Right lobe of liver (tissue), 6 donors: Measurements from ENCODE around the gene BMS1. TPM values are rescaled to one million over a fixed set of nuclear protein-coding genes. Genes with fewer than 3 reads are reported as not detected.
A peak's percentile ranks its signal among the peaks of the same experiment; 100 is the strongest.
"Not testable (repeated sequence)": the region's sequence is repeated elsewhere in the genome, so short reads cannot be mapped to it uniquely, and the experiment has no call there.

ENCODE experiments used
- ATAC-seq, 4 donors: fragments of 200-7000 bp; cut with Tn5 transposase; one replicate each; pipeline ENCODE4 v1.9.1; 2020; ENCODE audit warnings: mild to moderate bottlenecking in 4 of 4, moderate library complexity in 4 of 4
- DNase-seq, 3 donors: peaks; one replicate each; pipeline ENCODE4 v3.0.0-alpha.2; 2020
- H3K27ac ChIP-seq, 3 donors: fragments of 200-600 bp; one replicate each; pipeline ENCODE4 v1.8.0; 2022
- H3K27me3 ChIP-seq, 2 donors: fragments of 200-600 bp; one replicate each; pipeline ENCODE4 v1.8.0; 2022
- H3K36me3 ChIP-seq, 4 donors: fragments of 200-600 bp; sonication (generic) in 1 of 4; one replicate each; pipeline versions ENCODE4 v1.5.1 to v1.8.0; 2017 to 2022; ENCODE audit warnings: control low read depth in 1 of 4
- H3K4me1 ChIP-seq, 4 donors: fragments of 200-600 bp; sonication (generic) in 1 of 4; one replicate each; pipeline versions ENCODE4 v1.5.1 to v1.8.0; 2017 to 2022; ENCODE audit warnings: control low read depth in 1 of 4
- H3K4me3 ChIP-seq, 3 donors: fragments of 200-600 bp; one replicate each; pipeline ENCODE4 v1.8.0; 2022
- H3K9me3 ChIP-seq, 4 donors: fragments of 200-600 bp; sonication (generic) in 1 of 4; one replicate each; pipeline versions ENCODE4 v1.5.1 to v1.8.0; 2017 to 2022; ENCODE audit warnings: control low read depth in 1 of 4
- POLR2A ChIP-seq: fragments of 450-650 bp; IDR thresholded peaks from one replicate; pipeline ENCODE4 v1.6.1; 2017; ENCODE audit warnings: antibody characterized with exemption, mild to moderate bottlenecking
- WGBS: methylation state at CpG from one replicate; pipeline ENCODE4 v1.1.6; 2018; ENCODE audit warnings: low coverage, low lambda C conversion rate; ENCODE audit not compliant: insufficient coverage; ENCODE audit errors: missing lambda C conversion rate; 5-methylcytosine and 5-hydroxymethylcytosine counted together
- intact Hi-C, 2 donors: fragments of 100-400 bp; cut with DNase I; formaldehyde crosslinking; loops; one replicate each; pipeline versions ENCODE4 v1.11.2 to v1.14.1; 2022
- long read RNA-seq: library from polyadenylated mRNA; unstranded; transcript quantifications from one replicate; pipeline ENCODE4 v2.0.0, GENCODE V29; 2019
- total RNA-seq, 6 experiments: library from RNA; depleted of rRNA in 2 of 6; stranded (reverse); fragments of >200 nt in 2 of 6; fragmentation: NEBNext Ultra II Directional in 3 of 6; extraction: Animal tissue kit (Norgen Biotek cat#: 25700) in 3 of 6; gene quantifications; one replicate each; pipeline versions ENCODE4 v1.1.0 to v1.2.4, GENCODE V29; 2016 to 2023
- TF ChIP-seq, protein P1 (sequence below), 4 donors: fragments of 200-600 bp in 3 of 4; fragments of 450-650 bp in 1 of 4; IDR thresholded peaks; one replicate each; pipeline versions ENCODE4 v1.5.1 to v1.8.0; 2016 to 2022; ENCODE audit warnings: antibody characterized with exemption in 4 of 4, mild to moderate bottlenecking in 2 of 4
- donor health status: DM: no; HTN: yes; CAD: no.
- donor health status: DM: no; HTN: no; CAD: no.
- donor health status: DM: no; HTN: no; CAD: no.
- donor health status: DM: no; HTN: yes; CAD: no.
- donor health status: DM: no; HTN: yes; CAD: no.

Gene BMS1, protein sequence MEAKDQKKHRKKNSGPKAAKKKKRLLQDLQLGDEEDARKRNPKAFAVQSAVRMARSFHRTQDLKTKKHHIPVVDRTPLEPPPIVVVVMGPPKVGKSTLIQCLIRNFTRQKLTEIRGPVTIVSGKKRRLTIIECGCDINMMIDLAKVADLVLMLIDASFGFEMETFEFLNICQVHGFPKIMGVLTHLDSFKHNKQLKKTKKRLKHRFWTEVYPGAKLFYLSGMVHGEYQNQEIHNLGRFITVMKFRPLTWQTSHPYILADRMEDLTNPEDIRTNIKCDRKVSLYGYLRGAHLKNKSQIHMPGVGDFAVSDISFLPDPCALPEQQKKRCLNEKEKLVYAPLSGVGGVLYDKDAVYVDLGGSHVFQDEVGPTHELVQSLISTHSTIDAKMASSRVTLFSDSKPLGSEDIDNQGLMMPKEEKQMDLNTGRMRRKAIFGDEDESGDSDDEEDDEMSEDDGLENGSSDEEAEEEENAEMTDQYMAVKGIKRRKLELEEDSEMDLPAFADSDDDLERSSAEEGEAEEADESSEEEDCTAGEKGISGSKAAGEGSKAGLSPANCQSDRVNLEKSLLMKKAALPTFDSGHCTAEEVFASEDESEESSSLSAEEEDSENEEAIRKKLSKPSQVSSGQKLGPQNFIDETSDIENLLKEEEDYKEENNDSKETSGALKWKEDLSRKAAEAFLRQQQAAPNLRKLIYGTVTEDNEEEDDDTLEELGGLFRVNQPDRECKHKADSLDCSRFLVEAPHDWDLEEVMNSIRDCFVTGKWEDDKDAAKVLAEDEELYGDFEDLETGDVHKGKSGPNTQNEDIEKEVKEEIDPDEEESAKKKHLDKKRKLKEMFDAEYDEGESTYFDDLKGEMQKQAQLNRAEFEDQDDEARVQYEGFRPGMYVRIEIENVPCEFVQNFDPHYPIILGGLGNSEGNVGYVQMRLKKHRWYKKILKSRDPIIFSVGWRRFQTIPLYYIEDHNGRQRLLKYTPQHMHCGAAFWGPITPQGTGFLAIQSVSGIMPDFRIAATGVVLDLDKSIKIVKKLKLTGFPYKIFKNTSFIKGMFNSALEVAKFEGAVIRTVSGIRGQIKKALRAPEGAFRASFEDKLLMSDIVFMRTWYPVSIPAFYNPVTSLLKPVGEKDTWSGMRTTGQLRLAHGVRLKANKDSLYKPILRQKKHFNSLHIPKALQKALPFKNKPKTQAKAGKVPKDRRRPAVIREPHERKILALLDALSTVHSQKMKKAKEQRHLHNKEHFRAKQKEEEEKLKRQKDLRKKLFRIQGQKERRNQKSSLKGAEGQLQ
- total RNA-seq, result 1 to 10 TPM; 4.1 to 8.3 (median 5.8) TPM
- long read RNA-seq, partial matches to known transcripts, result 4 of 4 reads
- long read RNA-seq, other reads (novel, unspliced or antisense), result 0 of 4 reads

DNA sequence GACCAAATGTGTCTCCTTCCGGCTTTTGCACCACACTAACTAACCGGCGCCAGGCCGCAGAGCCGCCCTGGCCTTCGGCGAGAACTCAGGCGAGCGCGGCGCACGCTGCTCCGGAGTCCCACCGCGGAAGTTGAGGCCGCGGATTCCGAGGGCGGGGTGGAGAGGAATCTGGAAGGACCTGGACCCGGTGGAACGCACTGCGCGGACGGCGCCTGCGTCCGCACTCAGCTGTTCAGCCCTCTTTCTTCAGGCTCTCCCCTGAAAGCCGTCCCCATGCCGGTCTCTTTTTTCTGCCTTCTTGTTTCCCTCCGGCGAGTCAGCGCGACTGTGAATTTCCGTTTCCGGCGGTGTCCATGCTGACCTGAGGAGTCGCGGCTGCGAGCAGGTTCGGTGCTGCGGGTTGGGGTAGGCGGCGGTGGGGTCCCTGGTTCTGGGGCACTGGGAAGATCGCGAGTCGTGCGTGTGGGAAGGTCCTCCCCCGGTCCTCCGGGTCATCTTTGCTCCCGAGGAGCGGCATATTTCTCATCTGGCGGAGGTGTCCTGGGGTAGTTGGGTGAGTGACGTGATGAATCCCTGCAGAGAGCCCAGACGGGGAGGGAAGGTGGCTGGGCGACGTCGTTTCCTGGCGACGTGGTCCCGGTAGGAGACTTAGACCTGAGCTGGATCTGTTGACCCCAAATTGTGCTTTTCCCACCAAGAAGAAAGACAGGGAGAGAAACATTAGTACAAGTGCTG, at the start of gene BMS1:
BMS1 (plus strand) TSS at position 350 of the 735 bp plus-strand sequence. CDS start 1,600 bp downstream, outside the sequence.
- TF ChIP-seq, protein P1, sequence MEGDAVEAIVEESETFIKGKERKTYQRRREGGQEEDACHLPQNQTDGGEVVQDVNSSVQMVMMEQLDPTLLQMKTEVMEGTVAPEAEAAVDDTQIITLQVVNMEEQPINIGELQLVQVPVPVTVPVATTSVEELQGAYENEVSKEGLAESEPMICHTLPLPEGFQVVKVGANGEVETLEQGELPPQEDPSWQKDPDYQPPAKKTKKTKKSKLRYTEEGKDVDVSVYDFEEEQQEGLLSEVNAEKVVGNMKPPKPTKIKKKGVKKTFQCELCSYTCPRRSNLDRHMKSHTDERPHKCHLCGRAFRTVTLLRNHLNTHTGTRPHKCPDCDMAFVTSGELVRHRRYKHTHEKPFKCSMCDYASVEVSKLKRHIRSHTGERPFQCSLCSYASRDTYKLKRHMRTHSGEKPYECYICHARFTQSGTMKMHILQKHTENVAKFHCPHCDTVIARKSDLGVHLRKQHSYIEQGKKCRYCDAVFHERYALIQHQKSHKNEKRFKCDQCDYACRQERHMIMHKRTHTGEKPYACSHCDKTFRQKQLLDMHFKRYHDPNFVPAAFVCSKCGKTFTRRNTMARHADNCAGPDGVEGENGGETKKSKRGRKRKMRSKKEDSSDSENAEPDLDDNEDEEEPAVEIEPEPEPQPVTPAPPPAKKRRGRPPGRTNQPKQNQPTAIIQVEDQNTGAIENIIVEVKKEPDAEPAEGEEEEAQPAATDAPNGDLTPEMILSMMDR (IDR thresholded peaks at IDR 0.05), result no peak
- peak; percentile 80 for TF ChIP-seq POLR2A
- peak; percentile 94 to 96 (median 96) for ATAC-seq
- intact Hi-C loops, result loop anchor here in 1 of 2 donors (10.0 kb wide), 1 partner anchor 228 kb away; no protein-coding TSS in a partner anchor
- Histone ChIP-seq H3K4me1 (peaks cover 0 to 7% (median 0%) of the 10 kb centered on the region in 4 donors), H3K4me3 (peak within 1 kb of the TSS; percentile 77 to 85 (median 79)), H3K9me3 (no peaks in the 10 kb centered on the region), H3K36me3 (peaks cover 0 to 33% (median 14%) of the 10 kb centered on the region in 4 donors), H3K27ac (peak within 1 kb of the TSS; percentile 94 to 95 (median 94)), H3K27me3 (no peaks in the 10 kb centered on the region)
- DNase-seq, result peak; percentile 90 to 92 (median 91)
- WGBS, result 0% methylated on average over 29 of the region's 60 CpGs

DNA sequence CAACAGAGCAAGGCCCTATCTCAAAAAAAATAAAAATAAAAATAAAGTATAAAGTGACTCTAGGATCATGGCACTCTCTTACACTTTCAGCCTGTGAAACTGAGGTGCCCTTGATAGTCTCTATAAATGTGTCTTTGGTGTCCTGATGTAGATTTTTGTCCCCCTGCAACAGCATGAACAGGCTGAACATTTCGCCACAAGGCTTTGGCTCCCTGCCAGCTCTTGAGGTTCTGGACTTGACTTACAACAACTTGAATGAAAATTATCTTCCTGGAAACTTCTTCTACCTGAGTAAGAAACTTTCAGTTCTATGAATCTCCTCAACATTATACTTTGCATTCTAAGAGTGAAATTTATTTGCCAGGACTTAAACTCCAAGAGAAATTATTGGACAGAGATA, 48.1 kb upstream of the BMS1 start:
- no peak for ATAC-seq
- no peak for DNase-seq
- Histone ChIP-seq H3K36me3 (no peaks in the 10 kb centered on the region), H3K4me3 (no peak overlapping the region), H3K27me3 (no peaks in the 10 kb centered on the region), H3K27ac (no peak overlapping the region), H3K9me3 (no peaks in the 10 kb centered on the region), H3K4me1 (no peaks in the 10 kb centered on the region)
- 29% methylated on average over 1 of the region's 1 CpG for WGBS
- intact Hi-C loops, result no loop called here
- no peak for TF ChIP-seq POLR2A
- TF ChIP-seq, protein P1 (IDR thresholded peaks at IDR 0.05), result no peak

DNA sequence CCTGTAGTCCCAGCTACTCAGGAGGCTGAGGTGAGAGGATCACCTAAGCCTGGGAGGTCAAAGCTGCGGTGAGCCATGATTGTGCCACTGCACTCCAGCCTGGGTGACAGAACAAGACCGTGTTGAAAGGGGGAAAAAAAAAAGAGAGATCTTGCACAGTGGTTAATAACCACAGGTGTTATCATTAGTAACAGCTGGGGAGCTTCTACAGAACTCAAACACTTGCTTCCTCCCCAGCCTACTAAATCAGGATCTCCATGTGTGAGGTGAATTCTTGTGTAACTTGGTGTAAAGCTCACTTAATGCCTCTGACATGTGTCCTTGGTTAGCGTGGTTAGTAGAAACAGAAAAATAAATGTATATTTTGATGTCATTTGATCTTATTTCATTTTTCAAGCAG, 43.9 kb upstream of the BMS1 start:
- no peaks in the 10 kb centered on the region for H3K36me3 ChIP-seq
- intact Hi-C loops, result no loop called here
- 46% methylated on average over 3 of the region's 3 CpGs for WGBS
- DNase-seq (no peak), ATAC-seq (no peak)
- no peaks in the 10 kb centered on the region for H3K4me1 ChIP-seq
- no peaks in the 10 kb centered on the region for H3K27me3 ChIP-seq
- no peak overlapping the region for H3K27ac ChIP-seq
- TF ChIP-seq, protein P1 (IDR thresholded peaks at IDR 0.05), result no peak
- TF ChIP-seq POLR2A, result no peak
- no peaks in the 10 kb centered on the region for H3K9me3 ChIP-seq
- no peak overlapping the region for H3K4me3 ChIP-seq

DNA sequence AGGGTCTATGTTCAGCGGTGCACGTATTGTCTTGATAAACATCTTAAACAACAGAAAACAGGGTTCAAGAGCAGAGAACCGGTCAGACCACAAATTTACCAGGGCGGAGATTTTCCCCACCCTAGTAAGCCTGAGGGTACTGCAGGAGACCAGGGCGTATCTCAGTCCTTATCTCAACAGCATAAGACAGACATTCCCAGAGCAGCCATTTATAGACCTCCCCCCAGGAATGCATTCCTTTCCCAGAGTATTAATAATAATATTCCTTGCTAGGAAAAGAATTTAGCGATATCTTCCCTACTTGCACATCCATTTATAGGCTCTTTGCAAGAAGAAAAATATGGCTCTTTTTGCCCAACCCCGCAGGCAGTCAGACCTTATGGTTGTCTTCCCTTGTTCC, 41.1 kb upstream of the BMS1 start:
- ATAC-seq, H3K27me3 ChIP-seq, intact Hi-C loops, DNase-seq, H3K9me3 ChIP-seq, H3K36me3 ChIP-seq, H3K27ac ChIP-seq, H3K4me1 ChIP-seq, H3K4me3 ChIP-seq: not testable (repeated sequence)
- 74% methylated on average over 7 of the region's 7 CpGs for WGBS
